ENCODE results near the gene B4GALT5.

Gene B4GALT5

GRCh38 chr20:49602345-49603208 lies 111.1 kb downstream of the B4GALT5 start:
- DNase-seq = no peak

GRCh38 chr20:49601153-49601924 lies 112.3 kb downstream of the B4GALT5 start:
- DNase-seq = no peak

- DNase-seq = no peak
Measured at GRCh38 chr20:49599746-49600113, 113.9 kb downstream of the B4GALT5 start.

- DNase-seq = no peak
Measured at GRCh38 chr20:49597825-49598395, 115.8 kb downstream of the B4GALT5 start.

- DNase-seq = no peak
Measured at GRCh38 chr20:49595811-49596561, 117.7 kb downstream of the B4GALT5 start.

GRCh38 chr20:49595346-49595745 lies 118.3 kb downstream of the B4GALT5 start:
- no peak for DNase-seq

GRCh38 chr20:49594931-49595315 lies 118.8 kb downstream of the B4GALT5 start:
- DNase-seq = no peak

GRCh38 chr20:49594143-49594930 lies 119.3 kb downstream of the B4GALT5 start:
- DNase-seq = no peak

GRCh38 chr20:49593466-49594142 lies 120.1 kb downstream of the B4GALT5 start:
- no peak for DNase-seq

- no peak for DNase-seq
Measured at GRCh38 chr20:49592120-49592519, 121.6 kb downstream of the B4GALT5 start.

- no peak for DNase-seq
Measured at GRCh38 chr20:49591217-49591865, 122.3 kb downstream of the B4GALT5 start.

GRCh38 chr20:49590163-49591017 lies 123.3 kb downstream of the B4GALT5 start:
- DNase-seq = peak in 1 of 2 donors; percentile 17

- no peak for DNase-seq
Measured at GRCh38 chr20:49589747-49590146, 123.9 kb downstream of the B4GALT5 start.

GRCh38 chr20:49587111-49587570 lies 126.5 kb downstream of the B4GALT5 start:
- no peak for DNase-seq

- no peak for DNase-seq
Measured at GRCh38 chr20:49585585-49586245, 128.0 kb downstream of the B4GALT5 start.

- DNase-seq = no peak
Measured at GRCh38 chr20:49584418-49585382, 129.0 kb downstream of the B4GALT5 start.

GRCh38 chr20:49583669-49584417 lies 129.8 kb downstream of the B4GALT5 start:
- peak in 1 of 2 donors; percentile 56 for DNase-seq
